Smooth muscle cell of the brain vasculature (primary cell): ENCODE data around the gene GRHL1.

Experiments used
- DNase-seq: peaks from one replicate; pipeline ENCODE4 v3.0.0-alpha.2; 2012; ENCODE audit warnings: low read depth, low spot score

GRHL1 gene

GRCh38 chr2:9949239-9949991, 2.1 kb upstream of the GRHL1 start:
- no peak for DNase-seq

- DNase-seq, result no peak
Observed at GRCh38 chr2:9949992-9950520, 1.4 kb upstream of the GRHL1 start.

- DNase-seq, result no peak
Observed at GRCh38 chr2:9950521-9951271, 797 bp upstream of the GRHL1 start.

- DNase-seq, result no peak
Observed at GRCh38 chr2:9951272-9951521, 296 bp upstream of the GRHL1 start.

- DNase-seq, result no peak
Observed at GRCh38 chr2:9952286-9952737, 819 bp downstream of the GRHL1 start.

GRCh38 chr2:9952856-9953503, 1.5 kb downstream of the GRHL1 start:
- no peak for DNase-seq

GRCh38 chr2:9954136-9954535, 2.6 kb downstream of the GRHL1 start:
- DNase-seq, result no peak

GRCh38 chr2:9958057-9958456, 6.6 kb downstream of the GRHL1 start:
- DNase-seq, result no peak

- no peak for DNase-seq
Observed at GRCh38 chr2:9959262-9959661, 7.8 kb downstream of the GRHL1 start.

GRCh38 chr2:9961013-9961412, 9.5 kb downstream of the GRHL1 start:
- no peak for DNase-seq

- DNase-seq, result no peak
Observed at GRCh38 chr2:9964334-9964980, 13.0 kb downstream of the GRHL1 start.

GRCh38 chr2:9965119-9965822, 13.8 kb downstream of the GRHL1 start:
- DNase-seq, result no peak

- DNase-seq, result no peak
Observed at GRCh38 chr2:9966491-9967022, 15.1 kb downstream of the GRHL1 start.

- DNase-seq, result no peak
Observed at GRCh38 chr2:9967053-9967775, 15.7 kb downstream of the GRHL1 start.

- no peak for DNase-seq
Observed at GRCh38 chr2:9968553-9969497, 17.3 kb downstream of the GRHL1 start.

GRCh38 chr2:9970200-9971044, 18.9 kb downstream of the GRHL1 start:
- DNase-seq, result no peak

- no peak for DNase-seq
Observed at GRCh38 chr2:9971105-9971818, 19.8 kb downstream of the GRHL1 start.

- DNase-seq, result no peak
Observed at GRCh38 chr2:9971890-9972289, 20.4 kb downstream of the GRHL1 start.
